ENCODE measurements around the gene ATP8B4.

The ATP8B4 gene

DNA sequence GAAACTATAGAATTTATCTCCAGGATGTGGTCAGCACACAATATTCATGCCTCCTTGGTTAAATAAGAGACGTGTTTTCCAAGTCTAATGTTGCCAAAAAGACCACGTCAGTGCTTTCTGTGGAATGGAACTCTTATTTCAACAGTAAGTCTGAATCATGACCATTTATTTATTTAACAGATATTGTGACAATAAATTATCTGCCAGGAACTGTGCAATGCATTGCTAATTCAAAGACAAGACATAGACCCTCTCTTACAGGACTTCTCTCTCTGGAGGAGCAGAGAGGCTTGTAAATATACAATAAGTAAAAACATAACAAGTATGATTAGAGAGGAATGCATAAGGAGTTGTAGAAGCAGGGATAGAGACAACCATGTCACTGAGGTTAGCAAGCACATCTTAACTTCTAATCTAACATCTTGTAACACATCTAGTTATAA lies 270.7 kb downstream of the ATP8B4 start:
- peak; percentile 100 for DNase-seq

DNA sequence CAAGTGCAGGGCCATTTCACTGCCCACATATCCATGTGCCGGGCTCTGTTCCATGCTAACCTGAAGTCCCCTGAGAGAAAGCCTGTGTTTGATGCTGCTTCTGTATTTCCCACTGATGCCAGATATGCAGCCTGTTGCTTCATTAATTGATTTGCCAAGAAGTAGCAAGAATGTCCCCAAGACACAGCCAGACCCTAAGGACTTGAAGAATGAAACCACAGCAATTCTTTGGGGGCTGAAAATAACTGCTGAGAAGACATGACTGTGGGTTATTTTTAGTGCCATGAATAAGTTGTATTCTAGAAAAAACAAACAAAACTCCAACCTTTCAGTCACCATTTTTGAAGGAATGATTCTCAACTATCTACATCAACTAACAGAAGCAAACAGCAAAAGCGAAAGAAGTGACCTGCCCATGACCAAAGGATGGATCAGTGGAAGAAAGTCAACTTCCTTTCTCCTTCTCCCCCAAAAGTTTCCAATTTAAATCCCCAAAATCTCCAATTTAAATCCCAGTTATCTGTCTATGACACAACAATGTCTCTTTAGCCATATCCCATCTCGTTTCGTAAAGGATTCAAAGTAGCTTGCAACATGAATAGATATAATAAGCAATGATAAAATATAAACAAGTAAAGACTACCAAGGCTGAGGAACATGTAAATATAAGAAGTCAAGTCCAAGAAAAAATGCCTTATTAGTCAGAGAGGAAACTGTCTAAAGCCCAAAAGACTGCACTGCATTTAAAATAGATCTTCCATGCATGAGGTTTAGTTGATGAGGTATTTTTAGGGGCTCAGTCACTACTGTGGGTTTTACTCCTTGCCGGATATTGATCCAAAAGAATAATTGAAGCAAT lies 271.4 kb downstream of the ATP8B4 start:
- DNase-seq: peak; percentile 85

GRCh38 chr15:49844390-49844789 lies 274.6 kb downstream of the ATP8B4 start:
- DNase-seq: no peak

- no peak for DNase-seq
Observed at GRCh38 chr15:49843725-49844124, 275.3 kb downstream of the ATP8B4 start.

DNA sequence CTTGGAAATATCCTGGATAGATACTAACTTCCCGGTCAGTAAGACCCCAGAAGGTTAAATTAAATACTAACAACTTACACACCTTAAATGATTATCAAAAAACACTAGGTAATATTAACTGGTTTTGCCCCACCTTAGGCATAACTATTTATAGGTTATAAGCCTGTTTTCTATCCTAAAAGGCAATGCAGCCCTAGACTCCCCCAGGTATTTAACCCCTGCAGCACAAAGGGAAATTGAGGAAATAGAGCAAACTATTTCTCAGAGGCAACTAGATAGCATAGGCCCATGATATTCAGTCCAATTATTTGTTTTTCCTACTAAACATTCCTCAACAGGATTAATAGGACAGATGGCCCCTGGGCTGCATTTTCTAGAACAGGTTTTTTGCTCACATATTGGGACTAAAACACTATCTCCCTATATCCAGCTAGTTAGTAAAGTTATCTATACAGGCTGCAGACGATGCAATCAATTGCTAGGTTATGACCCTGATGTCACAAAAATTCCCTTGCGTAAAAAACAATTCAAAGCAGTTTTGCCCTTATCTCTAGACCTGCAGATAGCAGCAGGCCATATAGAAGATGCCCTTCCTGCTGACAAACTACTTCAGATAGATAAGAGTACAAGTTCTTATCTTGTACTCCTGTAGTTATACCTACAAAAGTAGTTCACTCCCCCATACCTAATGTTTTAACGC lies 276.9 kb downstream of the ATP8B4 start:
- DNase-seq: no peak

DNA sequence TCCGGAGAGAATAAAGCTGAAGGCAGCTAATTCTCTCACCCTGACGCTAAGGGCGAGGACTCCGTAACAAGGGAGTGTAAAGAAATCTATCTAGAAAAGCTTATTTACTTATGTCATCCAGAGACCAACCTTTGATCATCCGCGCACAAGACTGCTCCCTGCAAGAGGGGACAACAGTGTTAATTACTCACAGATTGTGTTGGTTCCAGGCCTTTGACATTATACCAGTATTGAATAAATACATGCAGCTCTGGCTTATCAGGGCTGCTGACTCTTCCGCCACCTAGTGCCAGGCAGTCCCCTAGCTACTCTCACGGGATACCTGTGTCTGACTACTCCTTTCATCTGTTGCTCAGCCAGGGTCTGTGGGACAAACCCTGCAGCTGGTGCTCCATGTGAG lies 286.5 kb downstream of the ATP8B4 start:
- peak; percentile 38 for DNase-seq

- peak; percentile 99 for DNase-seq
Observed at GRCh38 chr15:49831206-49831965, 287.6 kb downstream of the ATP8B4 start.

- DNase-seq: peak; percentile 90
Observed at GRCh38 chr15:49830391-49830790, 288.6 kb downstream of the ATP8B4 start.

- DNase-seq: no peak
Observed at GRCh38 chr15:49827311-49827710, 291.7 kb downstream of the ATP8B4 start.

DNA sequence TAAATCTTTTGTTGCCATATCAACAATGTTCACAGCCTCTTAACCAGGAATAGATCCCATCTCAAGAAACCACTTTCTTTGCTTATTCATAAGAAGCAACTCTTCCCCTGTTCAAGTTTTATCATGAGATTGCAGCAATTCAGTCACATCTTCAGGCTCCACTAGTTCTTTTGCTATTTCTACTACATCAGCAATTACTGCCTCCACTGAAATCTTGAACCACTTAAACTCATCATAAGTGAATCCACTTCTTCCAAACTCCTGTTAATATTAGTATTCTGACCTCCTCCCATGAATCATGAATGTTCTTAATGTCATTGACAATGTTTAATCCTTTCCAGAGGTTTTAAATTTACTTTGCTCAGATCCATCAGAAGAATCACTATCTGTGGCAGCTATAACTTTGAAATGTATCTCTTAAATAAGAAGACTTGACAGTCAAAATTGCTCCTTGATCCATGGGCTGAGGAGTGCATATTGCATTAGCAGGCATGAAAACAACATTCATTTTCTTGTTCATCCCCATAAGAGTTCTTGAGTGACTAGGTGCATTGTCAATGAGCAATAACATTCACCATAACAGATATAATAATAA lies 292.3 kb downstream of the ATP8B4 start:
- DNase-seq: peak; percentile 11

DNA sequence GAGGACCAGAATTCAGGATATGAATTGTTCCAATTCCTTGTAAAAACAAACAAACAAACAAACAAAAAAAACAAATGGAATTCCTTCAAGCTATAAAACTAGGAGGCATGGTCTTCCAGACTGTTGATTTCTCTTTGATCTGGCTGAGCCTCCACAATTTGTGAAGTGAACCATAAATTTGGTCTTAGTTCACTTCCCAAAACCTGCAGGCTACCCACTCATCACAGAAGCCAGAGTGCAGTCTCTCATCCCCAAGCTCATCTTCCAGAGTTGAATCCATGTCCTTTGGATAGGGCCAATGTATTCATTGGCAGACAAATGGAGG lies 294.3 kb downstream of the ATP8B4 start:
- DNase-seq: no peak

- no peak for DNase-seq
Observed at GRCh38 chr15:49823987-49824774, 294.9 kb downstream of the ATP8B4 start.

GRCh38 chr15:49817100-49817499 lies 301.9 kb downstream of the ATP8B4 start:
- DNase-seq: peak; percentile 10

DNA sequence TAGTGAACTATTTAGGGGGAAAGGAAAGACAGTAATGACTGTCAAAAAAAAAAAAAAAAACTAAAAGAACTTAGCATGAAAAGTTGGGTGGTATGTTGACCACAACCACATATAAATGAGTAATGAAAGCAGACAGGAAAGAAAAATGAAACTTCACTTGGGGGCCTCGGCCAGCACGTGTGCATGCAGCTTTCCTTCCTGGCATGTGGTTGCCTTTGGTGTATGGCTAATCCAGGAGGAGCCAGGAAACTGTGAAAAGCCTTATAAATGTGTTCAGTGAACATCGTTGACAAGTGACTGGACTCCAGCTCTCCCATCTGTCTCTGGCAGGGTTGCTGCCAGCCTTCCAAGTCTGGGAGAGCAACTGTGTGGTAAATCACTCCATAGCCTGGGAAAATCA lies 303.1 kb downstream of the ATP8B4 start:
- DNase-seq: peak; percentile 99

GRCh38 chr15:49815526-49815925 lies 303.5 kb downstream of the ATP8B4 start:
- DNase-seq: peak; percentile 74

DNA sequence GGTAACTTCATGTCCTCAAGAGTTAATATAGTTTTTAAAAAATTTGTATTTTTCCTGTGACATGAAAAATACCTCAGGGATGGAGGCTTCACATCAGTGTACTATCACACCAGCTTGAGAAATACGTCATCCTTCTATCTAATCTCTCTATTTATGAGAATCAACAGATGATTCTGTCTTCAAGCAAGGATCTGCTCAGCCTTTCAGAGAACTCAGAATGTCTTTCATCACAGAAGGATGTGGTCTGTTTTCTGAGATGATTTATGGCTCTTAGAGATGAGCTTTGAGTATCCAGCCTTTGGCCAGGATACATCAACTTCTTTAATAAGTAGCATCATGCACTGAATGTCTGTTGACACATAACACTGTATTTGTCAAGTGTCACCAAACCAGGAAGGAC lies 304.3 kb downstream of the ATP8B4 start:
- DNase-seq: peak; percentile 67

DNA sequence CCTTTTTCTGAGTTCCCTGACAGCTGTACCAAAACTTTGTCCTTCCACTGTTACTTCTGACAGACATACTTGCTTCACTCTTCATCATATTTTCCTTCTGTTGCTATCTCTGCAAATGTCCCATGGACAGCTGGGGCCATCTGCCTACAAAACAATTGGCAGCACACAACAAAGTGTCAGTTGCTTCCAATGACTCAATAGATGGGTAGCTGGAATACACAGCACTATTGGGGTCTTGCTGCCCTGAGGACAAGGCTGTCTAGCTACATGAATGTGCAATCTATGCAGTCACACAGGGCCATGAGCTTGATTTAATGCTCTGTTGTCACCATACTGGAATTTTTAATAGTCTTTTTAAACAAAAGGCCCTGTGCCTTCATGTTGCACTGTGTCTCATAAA lies 305.4 kb downstream of the ATP8B4 start:
- DNase-seq: peak; percentile 54

GRCh38 chr15:49810720-49811119 lies 308.3 kb downstream of the ATP8B4 start:
- DNase-seq: no peak

DNA sequence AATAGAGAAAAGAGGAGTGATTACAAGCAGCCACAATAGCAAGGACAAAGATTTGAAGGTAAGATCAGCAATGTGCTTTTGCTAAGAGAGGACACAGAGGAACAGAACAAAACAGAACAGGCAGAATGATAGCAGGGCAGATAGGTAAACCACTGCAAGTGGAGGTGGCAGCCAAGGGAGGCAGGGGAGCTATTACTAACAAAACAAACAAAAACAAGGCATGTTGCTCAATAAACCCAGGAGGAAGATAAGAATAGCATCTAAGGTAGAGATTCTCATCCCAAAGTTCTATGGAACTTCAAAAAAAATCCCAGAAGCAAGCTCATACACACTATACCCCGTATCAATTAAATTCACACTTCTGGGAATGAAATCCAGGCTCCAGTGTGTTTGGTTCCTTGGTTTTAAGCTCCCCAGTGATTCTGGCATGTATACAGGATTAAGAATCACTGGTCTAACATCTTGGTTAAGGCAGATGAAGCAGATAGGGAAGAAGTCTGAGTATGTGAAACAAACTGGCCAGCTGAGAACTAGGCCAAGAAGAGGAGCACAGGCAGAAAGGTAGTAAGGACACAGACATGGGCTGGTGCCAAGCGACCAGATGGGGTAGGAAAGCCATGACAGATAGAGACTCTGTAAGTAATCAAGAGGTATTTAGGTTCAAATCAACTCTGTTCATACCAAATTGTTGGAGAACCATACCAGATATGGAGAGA lies 309.0 kb downstream of the ATP8B4 start:
- no peak for DNase-seq

DNA sequence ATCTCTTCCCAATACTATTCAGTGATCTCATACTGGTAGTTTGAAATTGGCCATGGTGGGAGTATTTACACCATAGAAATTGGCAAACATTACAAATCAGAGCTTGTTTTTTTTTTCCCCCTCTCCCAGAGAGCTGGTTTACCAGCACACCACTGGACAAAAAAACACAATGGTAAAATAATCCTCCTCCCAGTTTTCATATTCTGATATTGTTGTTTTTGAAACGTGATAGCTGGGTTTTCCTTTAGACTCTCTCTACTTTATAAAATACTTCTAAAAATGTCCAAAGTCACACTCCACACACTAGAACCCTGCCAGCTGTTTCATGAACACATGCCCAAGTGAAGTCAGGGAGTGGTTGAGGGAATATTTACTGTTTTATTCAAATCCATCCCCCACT lies 310.7 kb downstream of the ATP8B4 start:
- no peak for DNase-seq
